ENCODE measurements around the gene TBC1D22A. TPM values are rescaled to one million over a fixed set of nuclear protein-coding genes. Genes with fewer than 3 reads are reported as not detected.
A peak's percentile ranks its signal among the peaks of the same experiment; 100 is the strongest.

TBC1D22A gene
- total RNA-seq, 2 donors from 2014 or later: 21.0 to 27.9 TPM

DNA sequence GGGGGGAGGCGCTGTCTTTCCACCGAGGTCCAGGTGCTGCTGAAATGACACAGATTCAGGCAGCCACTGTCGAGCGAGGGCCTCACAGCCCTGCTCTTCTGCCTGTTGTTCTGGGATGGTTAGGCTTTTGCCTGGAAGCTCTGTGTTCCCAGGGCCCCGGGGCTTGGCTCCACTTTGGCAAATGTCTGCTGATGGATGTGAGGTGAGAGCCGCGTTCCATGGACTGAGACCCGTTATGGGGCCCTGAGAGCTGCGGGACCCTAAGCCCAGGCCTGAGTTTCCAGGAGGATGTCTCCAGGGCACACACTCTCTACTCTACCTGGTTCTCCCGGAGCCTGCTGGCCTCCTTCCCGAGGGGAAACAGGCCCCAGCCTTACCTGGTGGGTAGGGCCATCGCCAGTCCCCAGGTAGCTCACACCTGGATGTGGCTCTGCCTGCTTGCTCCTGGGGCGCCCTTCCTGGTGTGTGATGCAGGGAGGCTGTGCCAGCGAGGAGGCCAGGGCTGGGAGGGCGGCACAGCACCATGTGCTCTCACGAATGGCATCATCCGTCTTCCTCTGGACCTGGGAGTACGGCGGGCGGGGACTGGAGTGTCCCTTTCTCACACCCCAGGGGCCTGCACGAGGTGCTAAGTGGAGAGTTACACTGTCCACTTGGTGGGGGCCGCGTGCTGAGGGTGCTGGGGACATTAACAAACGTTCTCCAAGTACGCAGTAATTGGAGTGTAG is 435.5 kb downstream of the TBC1D22A start:
- peaks cover 6% of the 10 kb centered on the region for H3K9me3 ChIP-seq (ENCODE audit: control insufficient read depth, low read length)
- Mint-ChIP-seq H3K4me1 (no peaks in the 10 kb centered on the region), H3K27ac (no peak overlapping the region), H3K36me3 (ENCODE audit: low read depth) (no peaks in the 10 kb centered on the region), H3K27me3 (ENCODE audit: insufficient read depth) (peaks cover 2% of the 10 kb centered on the region), H3K4me3 (no peak overlapping the region), H3K9me3 (peaks cover 69% of the 10 kb centered on the region)
- DNase-seq: peak; percentile 41
- no peak overlapping the region for H3K9ac ChIP-seq (ENCODE audit: extremely low read depth, low read length, poor library complexity, severe bottlenecking)
- no peak overlapping the region for H3K4me3 ChIP-seq (ENCODE audit: low read length)
- TF ChIP-seq, protein P1, sequence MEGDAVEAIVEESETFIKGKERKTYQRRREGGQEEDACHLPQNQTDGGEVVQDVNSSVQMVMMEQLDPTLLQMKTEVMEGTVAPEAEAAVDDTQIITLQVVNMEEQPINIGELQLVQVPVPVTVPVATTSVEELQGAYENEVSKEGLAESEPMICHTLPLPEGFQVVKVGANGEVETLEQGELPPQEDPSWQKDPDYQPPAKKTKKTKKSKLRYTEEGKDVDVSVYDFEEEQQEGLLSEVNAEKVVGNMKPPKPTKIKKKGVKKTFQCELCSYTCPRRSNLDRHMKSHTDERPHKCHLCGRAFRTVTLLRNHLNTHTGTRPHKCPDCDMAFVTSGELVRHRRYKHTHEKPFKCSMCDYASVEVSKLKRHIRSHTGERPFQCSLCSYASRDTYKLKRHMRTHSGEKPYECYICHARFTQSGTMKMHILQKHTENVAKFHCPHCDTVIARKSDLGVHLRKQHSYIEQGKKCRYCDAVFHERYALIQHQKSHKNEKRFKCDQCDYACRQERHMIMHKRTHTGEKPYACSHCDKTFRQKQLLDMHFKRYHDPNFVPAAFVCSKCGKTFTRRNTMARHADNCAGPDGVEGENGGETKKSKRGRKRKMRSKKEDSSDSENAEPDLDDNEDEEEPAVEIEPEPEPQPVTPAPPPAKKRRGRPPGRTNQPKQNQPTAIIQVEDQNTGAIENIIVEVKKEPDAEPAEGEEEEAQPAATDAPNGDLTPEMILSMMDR (conservative IDR thresholded peaks at IDR 0.05): no peak
- 85 to 86% methylated on average over 13 to 25 of the region's 25 CpGs for WGBS, 2 experiments (ENCODE audit: insufficient coverage in 1 of 2, insufficient read length in 1 of 2)
- no peaks in the 10 kb centered on the region for H3K27me3 ChIP-seq (ENCODE audit: control insufficient read depth, insufficient read depth, low read length, poor library complexity, severe bottlenecking)
- no peaks in the 10 kb centered on the region for H3K36me3 ChIP-seq (ENCODE audit: control insufficient read depth, insufficient read depth, low read length)
- no peaks in the 10 kb centered on the region for H3K4me1 ChIP-seq (ENCODE audit: control insufficient read depth, insufficient read depth, low read length)
- no peak overlapping the region for H3K27ac ChIP-seq (ENCODE audit: low read depth, low read length)

DNA sequence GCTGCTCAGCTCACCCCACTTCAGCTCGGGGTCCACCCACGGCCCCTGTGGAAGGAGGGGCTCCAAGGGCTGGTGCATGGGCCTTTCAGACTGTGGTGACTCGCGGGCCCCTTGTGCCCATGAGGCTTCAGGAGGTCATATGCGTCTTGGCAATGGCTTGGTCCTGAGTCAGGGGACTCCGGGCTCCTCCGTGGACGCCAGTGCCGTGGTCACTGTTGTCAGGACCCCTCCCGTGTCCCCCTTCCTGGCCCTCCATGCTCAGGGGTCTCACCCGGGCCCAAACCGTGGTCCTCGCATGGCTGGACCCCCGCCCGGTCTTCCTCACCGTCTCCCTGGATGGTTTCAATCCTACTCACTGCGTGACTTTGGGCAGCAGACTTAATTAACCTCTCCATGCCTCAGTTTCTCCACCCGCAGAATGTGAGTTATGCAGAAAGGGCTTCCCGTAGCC is 436.4 kb downstream of the TBC1D22A start:
- H3K36me3 Mint-ChIP-seq (ENCODE audit: low read depth): no peaks in the 10 kb centered on the region
- H3K27ac Mint-ChIP-seq: no peak overlapping the region
- no peaks in the 10 kb centered on the region for H3K36me3 ChIP-seq (ENCODE audit: control insufficient read depth, insufficient read depth, low read length)
- DNase-seq: peak; percentile 28
- no peak overlapping the region for H3K4me3 ChIP-seq (ENCODE audit: low read length)
- H3K27me3 Mint-ChIP-seq (ENCODE audit: insufficient read depth): peaks cover 2% of the 10 kb centered on the region
- H3K9me3 Mint-ChIP-seq: peaks cover 69% of the 10 kb centered on the region
- TF ChIP-seq, protein P1 (conservative IDR thresholded peaks at IDR 0.05): no peak
- no peak overlapping the region for H3K27ac ChIP-seq (ENCODE audit: low read depth, low read length)
- H3K9ac ChIP-seq (ENCODE audit: extremely low read depth, low read length, poor library complexity, severe bottlenecking): no peak overlapping the region
- H3K4me1 Mint-ChIP-seq: no peaks in the 10 kb centered on the region
- no peak overlapping the region for H3K4me3 Mint-ChIP-seq
- WGBS, 2 experiments (ENCODE audit: insufficient coverage in 1 of 2, insufficient read length in 1 of 2): 89 to 93% methylated on average over 15 to 19 of the region's 19 CpGs
- no peaks in the 10 kb centered on the region for H3K4me1 ChIP-seq (ENCODE audit: control insufficient read depth, insufficient read depth, low read length)
- H3K9me3 ChIP-seq (ENCODE audit: control insufficient read depth, low read length): peaks cover 6% of the 10 kb centered on the region
- H3K27me3 ChIP-seq (ENCODE audit: control insufficient read depth, insufficient read depth, low read length, poor library complexity, severe bottlenecking): no peaks in the 10 kb centered on the region

DNA sequence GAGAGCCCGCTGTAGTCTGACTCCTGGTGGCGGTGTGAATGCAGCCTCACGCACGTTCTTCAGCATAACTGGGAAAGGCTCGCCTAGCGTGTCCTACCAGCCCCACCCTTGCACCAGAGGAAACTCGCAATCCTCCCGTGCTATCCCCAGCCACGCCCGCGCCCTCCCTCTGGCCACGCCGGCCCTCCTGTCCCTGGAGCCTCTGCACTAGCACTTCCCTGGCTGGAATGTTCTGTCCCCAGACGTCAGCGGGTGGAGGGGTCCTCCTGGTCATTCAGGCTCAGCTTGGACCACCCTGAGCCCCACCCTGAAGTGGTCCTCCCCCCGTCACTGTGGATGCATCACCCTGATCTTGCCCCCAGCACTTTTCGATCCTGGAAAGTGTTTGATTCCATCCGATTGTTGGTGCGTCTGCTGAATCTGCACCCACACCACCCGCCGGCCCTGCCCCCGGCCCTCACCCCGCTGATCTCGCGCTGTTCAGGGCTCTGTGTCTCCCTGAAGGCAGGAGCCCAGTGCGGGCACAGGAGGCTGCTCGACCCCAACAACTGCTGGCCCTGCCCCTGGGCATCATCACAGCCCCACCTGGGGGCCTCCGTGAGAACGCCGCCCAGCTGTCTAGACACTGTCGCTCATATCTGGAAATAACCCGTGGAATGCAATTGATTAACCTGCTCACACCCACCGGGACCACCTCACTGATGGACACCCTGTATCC is 437.0 kb downstream of the TBC1D22A start:
- H3K4me1 ChIP-seq (ENCODE audit: control insufficient read depth, insufficient read depth, low read length): no peaks in the 10 kb centered on the region
- H3K9ac ChIP-seq (ENCODE audit: extremely low read depth, low read length, poor library complexity, severe bottlenecking): no peak overlapping the region
- Mint-ChIP-seq H3K9me3 (peaks cover 71% of the 10 kb centered on the region), H3K27ac (no peak overlapping the region), H3K27me3 (ENCODE audit: insufficient read depth) (peaks cover 2% of the 10 kb centered on the region), H3K36me3 (ENCODE audit: low read depth) (no peaks in the 10 kb centered on the region), H3K4me3 (no peak overlapping the region), H3K4me1 (no peaks in the 10 kb centered on the region)
- H3K36me3 ChIP-seq (ENCODE audit: control insufficient read depth, insufficient read depth, low read length): no peaks in the 10 kb centered on the region
- no peaks in the 10 kb centered on the region for H3K27me3 ChIP-seq (ENCODE audit: control insufficient read depth, insufficient read depth, low read length, poor library complexity, severe bottlenecking)
- H3K9me3 ChIP-seq (ENCODE audit: control insufficient read depth, low read length): peaks cover 6% of the 10 kb centered on the region
- TF ChIP-seq, protein P1 (conservative IDR thresholded peaks at IDR 0.05): peak; percentile 21
- no peak overlapping the region for H3K4me3 ChIP-seq (ENCODE audit: low read length)
- 87 to 89% methylated on average over 21 to 33 of the region's 33 CpGs for WGBS, 2 experiments (ENCODE audit: insufficient coverage in 1 of 2, insufficient read length in 1 of 2)
- H3K27ac ChIP-seq (ENCODE audit: low read depth, low read length): no peak overlapping the region
- DNase-seq: peak; percentile 41

Measured in endodermal cell (in vitro differentiated cells).